Measurements from ENCODE around the gene XYLT2. TPM values are rescaled to one million over a fixed set of nuclear protein-coding genes. Genes with fewer than 3 reads are reported as not detected.
A peak's percentile ranks its signal among the peaks of the same experiment; 100 is the strongest.
"Not testable (repeated sequence)": the region's sequence is repeated elsewhere in the genome, so short reads cannot be mapped to it uniquely, and the experiment has no call there.

XYLT2 gene
- total and polyA plus RNA-seq, 4 experiments from 2014 or later = 7.7 to 41.1 (median 29.2) TPM

DNA sequence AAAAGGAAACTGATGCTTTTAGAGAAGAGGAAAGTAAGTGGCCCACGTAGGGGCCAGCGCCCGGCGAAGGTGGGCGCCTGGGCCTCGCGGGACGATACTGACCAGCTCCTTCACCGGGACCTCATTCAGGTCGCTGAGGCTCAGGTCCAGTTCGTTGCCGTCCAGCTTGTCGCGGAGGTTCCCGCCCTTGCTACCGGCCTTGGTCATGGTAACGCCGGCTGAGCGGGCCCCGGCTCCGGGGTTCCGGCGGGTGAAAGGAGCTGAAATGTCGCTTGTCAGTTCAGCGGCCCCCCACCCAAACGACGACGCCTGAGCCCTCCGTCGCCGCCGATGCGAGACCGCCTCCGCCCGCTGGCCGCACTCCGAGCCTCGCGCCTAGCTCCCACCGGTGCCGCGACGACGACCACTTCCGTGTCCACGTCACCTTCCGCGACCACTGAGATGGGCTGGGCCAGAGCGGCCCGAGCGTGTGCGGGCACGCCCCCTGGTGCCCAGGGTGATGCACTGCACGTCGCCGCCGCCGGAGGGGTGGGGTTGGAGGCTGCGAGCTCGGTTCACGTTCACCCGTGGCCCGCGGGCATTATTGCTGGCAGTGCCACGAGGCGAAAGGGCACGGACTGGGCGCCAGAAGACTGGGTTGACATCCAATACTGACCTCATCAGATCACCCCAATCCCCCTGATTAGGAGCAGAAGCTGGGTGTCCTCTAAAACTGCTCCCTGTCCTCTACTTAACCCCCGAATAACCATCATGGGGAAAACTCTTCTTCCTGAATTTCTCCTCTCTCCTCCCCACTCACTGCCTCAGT, 51.4 kb downstream of the XYLT2 start, which contains the start of gene LRRC59:
Gene LRRC59, minus strand, starts transcription at position 413 of the 808 bp plus-strand sequence. Its CDS starts 206 bp downstream, at position 207.
- no peaks in the 10 kb centered on the region for H3K9me3 ChIP-seq (ENCODE audit: control insufficient read depth in 1 of 2, low read length in 2 of 2)
- no peaks in the 10 kb centered on the region for H3K27me3 Mint-ChIP-seq
- peaks cover 30% of the 10 kb centered on the region for H3K4me1 ChIP-seq (ENCODE audit: insufficient read depth, low read length)
- no peaks in the 10 kb centered on the region for H3K27me3 ChIP-seq (ENCODE audit: insufficient read depth, low read length)
- peak; percentile 88 to 96 (median 92) for DNase-seq
- peaks cover 28% of the 10 kb centered on the region for H3K36me3 ChIP-seq (ENCODE audit: insufficient read depth, low read length)
- peak within 1 kb of the TSS; percentile 85 for H3K27ac ChIP-seq (ENCODE audit: low read depth, low read length)
- POLR2A ChIA-PET (ENCODE audit: partially characterized antibody) = interaction anchor here (0.5 to 3.4 kb wide), 19 partner anchors 9 to 729 kb away, joined by 3 to 44 read pairs (median 6); partner anchors contain the start of genes ACSF2, EME1, MRPL27 and RSAD1
- H3K27ac Mint-ChIP-seq = peak within 1 kb of the TSS; percentile 84 to 99 (median 95)
- peaks cover 24 to 33% of the 10 kb centered on the region in 2 donors for H3K36me3 Mint-ChIP-seq
- peaks cover 23 to 47% (median 30%) of the 10 kb centered on the region in 4 donors for H3K4me1 Mint-ChIP-seq
- H3K4me3 Mint-ChIP-seq = peak within 1 kb of the TSS; percentile 87 to 97 (median 92)
- intact Hi-C loops (cut with micrococcal nuclease) = loop anchor here (1.0 to 2.0 kb wide), 4 partner anchors 25 to 81 kb away; partner anchors contain the start of genes ACSF2, EME1, MRPL27 and RSAD1
- H3K9me3 Mint-ChIP-seq = peaks cover 0 to 4% (median 0%) of the 10 kb centered on the region in 8 donors
- peak within 1 kb of the TSS; percentile 75 to 82 for H3K4me3 ChIP-seq (ENCODE audit: low read length in 2 of 2)
- CTCF ChIA-PET (ENCODE audit: partially characterized antibody) = interaction anchor here (0.7 to 5.1 kb wide), 31 partner anchors 9 to 756 kb away, joined by 3 to 77 read pairs (median 7); partner anchors contain the start of genes ACSF2, EME1, MRPL27 and NME1

DNA sequence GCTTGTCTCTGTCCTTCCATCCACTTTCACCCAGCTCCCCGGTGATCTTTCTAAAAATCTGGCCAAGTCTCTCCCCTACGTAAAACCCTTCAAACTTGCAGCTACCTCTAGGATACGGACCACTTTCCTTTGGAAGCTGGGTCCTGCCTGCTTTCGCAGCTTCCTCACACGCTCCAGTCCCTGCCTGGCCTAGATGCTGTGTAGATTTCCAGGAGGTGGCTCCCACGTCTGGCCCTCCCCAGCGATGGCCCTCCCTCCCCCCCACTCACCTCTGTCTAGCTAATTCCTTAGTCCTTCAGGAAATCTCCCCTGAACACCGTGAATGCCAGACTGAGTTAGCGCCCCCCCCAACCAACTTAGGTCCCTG, 52.0 kb downstream of the XYLT2 start:
- CTCF ChIA-PET (ENCODE audit: partially characterized antibody) = interaction anchor here (0.7 to 5.1 kb wide), 29 partner anchors 9 to 755 kb away, joined by 3 to 77 read pairs (median 7); partner anchors contain the start of genes ACSF2, EME1, MRPL27 and NME1
- H3K9me3 ChIP-seq (ENCODE audit: control insufficient read depth in 1 of 2, low read length in 2 of 2) = no peaks in the 10 kb centered on the region
- H3K36me3 Mint-ChIP-seq = peaks cover 19 to 27% of the 10 kb centered on the region in 2 donors

DNA sequence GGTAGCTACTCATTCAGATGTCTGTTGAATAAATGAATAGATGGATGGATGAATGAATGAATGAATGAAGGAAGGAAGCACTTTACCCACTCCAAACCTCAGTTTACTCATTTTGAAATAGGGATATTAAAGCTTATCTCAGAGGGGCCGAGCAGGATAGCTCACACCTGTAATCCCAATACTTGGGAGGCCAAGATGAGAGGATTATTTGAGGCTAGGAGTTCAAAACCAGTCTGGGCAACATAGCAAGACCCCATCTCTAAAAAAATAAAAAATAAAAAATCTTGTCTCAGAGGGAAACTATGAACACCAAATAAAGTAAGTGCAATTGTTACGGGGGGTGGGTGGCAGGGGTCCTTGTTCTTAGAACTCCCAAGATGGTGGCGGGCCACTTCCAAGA, 52.7 kb downstream of the XYLT2 start:
- H3K27me3 Mint-ChIP-seq; H3K9me3 Mint-ChIP-seq; H3K9me3 ChIP-seq (ENCODE audit: control insufficient read depth in 1 of 2, low read length in 2 of 2); DNase-seq; intact Hi-C loops (cut with micrococcal nuclease); H3K4me3 ChIP-seq (ENCODE audit: low read length in 2 of 2); H3K27ac ChIP-seq (ENCODE audit: low read depth, low read length); H3K27me3 ChIP-seq (ENCODE audit: insufficient read depth, low read length): not testable (repeated sequence)
- peaks cover 30% of the 10 kb centered on the region for H3K4me1 ChIP-seq (ENCODE audit: insufficient read depth, low read length)
- H3K36me3 ChIP-seq (ENCODE audit: insufficient read depth, low read length) = peaks cover 14% of the 10 kb centered on the region
- CTCF ChIA-PET (ENCODE audit: partially characterized antibody) = interaction anchor here (1.4 to 5.1 kb wide), 13 partner anchors 9 to 84 kb away, joined by 3 to 77 read pairs (median 20); partner anchors contain the start of genes ACSF2, EME1, MRPL27 and RSAD1
- Mint-ChIP-seq H3K4me3 (peak overlapping the region in 2 of 8 donors; percentile 25 to 61), H3K36me3 (peaks cover 12 to 19% of the 10 kb centered on the region in 2 donors), H3K4me1 (peaks cover 21 to 40% (median 27%) of the 10 kb centered on the region in 4 donors), H3K27ac (peak overlapping the region in 1 of 7 donors; percentile 75)
- POLR2A ChIA-PET (ENCODE audit: partially characterized antibody) = interaction anchor here (0.9 to 3.4 kb wide), 4 partner anchors 25 to 468 kb away, joined by 3 to 44 read pairs (median 16); partner anchors contain the start of genes ACSF2, EME1, MRPL27 and TOB1

More for the DNA sequence above, 52.0 kb downstream of the XYLT2 start:
- Mint-ChIP-seq H3K27me3 (peaks cover 0 to under 1% of the 10 kb centered on the region in 2 donors), H3K4me1 (peaks cover 23 to 46% (median 30%) of the 10 kb centered on the region in 4 donors), H3K27ac (peak overlapping the region in 6 of 7 donors; percentile 87 to 99 (median 96)), H3K9me3 (peaks cover 0 to 4% (median 0%) of the 10 kb centered on the region in 8 donors), H3K4me3 (peak overlapping the region; percentile 87 to 97 (median 92))
- Histone ChIP-seq H3K27ac (ENCODE audit: low read depth, low read length) (no peak overlapping the region), H3K27me3 (ENCODE audit: insufficient read depth, low read length) (no peaks in the 10 kb centered on the region), H3K4me1 (ENCODE audit: insufficient read depth, low read length) (peaks cover 30% of the 10 kb centered on the region), H3K4me3 (ENCODE audit: low read length in 2 of 2) (no peak overlapping the region), H3K36me3 (ENCODE audit: insufficient read depth, low read length) (peaks cover 22% of the 10 kb centered on the region)
- DNase-seq = no peak
- POLR2A ChIA-PET (ENCODE audit: partially characterized antibody) = interaction anchor here (0.5 to 3.4 kb wide), 17 partner anchors 9 to 729 kb away, joined by 3 to 44 read pairs (median 9); partner anchors contain the start of genes ACSF2, EME1, MRPL27 and RSAD1
- intact Hi-C loops (cut with micrococcal nuclease) = loop anchor here (1.0 to 2.0 kb wide), 4 partner anchors 25 to 80 kb away; partner anchors contain the start of genes ACSF2, EME1, MRPL27 and RSAD1

DNA sequence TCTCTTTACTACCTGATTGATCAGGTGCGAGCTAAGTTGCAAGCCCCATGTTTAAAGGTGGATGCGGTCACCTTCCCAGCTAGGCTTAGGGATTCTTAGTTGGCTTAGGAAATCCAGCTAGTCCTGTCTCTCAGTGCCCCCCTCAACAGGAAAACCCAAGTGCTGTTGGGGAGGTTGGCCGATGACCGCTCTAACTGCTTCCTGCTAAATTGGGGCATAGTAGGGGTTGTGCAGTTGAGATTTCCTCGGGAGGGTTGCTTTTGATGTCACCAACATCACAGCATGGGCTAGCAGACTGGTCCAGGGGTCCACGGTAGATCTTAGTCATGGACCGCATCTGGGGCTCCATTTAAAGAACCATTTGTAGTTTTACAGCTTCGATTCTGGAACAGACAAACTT, 53.7 kb downstream of the XYLT2 start:
- H3K9me3 Mint-ChIP-seq; H3K27me3 Mint-ChIP-seq; H3K27ac ChIP-seq (ENCODE audit: low read depth, low read length); DNase-seq; H3K27me3 ChIP-seq (ENCODE audit: insufficient read depth, low read length); H3K4me3 ChIP-seq (ENCODE audit: low read length in 2 of 2); H3K9me3 ChIP-seq (ENCODE audit: control insufficient read depth in 1 of 2, low read length in 2 of 2); H3K27ac Mint-ChIP-seq; intact Hi-C loops (cut with micrococcal nuclease); H3K36me3 ChIP-seq (ENCODE audit: insufficient read depth, low read length): not testable (repeated sequence)
- Mint-ChIP-seq H3K4me1 (peaks cover 17 to 32% (median 22%) of the 10 kb centered on the region in 4 donors), H3K4me3 (peak overlapping the region in 1 of 8 donors; percentile 55), H3K36me3 (peaks cover 10 to 11% of the 10 kb centered on the region in 2 donors)
- H3K4me1 ChIP-seq (ENCODE audit: insufficient read depth, low read length) = peaks cover 30% of the 10 kb centered on the region
- ChIA-PET POLR2A (ENCODE audit: partially characterized antibody) (interaction anchor here (3.4 kb wide), 1 partner anchor 26 kb away, joined by 44 read pairs; the partner anchor contains the start of genes EME1 and MRPL27), CTCF (ENCODE audit: partially characterized antibody) (interaction anchor here (3.9 to 5.1 kb wide), 3 partner anchors 8 to 38 kb away, joined by 25 to 77 read pairs (median 54); no protein-coding TSS in a partner anchor)

DNA sequence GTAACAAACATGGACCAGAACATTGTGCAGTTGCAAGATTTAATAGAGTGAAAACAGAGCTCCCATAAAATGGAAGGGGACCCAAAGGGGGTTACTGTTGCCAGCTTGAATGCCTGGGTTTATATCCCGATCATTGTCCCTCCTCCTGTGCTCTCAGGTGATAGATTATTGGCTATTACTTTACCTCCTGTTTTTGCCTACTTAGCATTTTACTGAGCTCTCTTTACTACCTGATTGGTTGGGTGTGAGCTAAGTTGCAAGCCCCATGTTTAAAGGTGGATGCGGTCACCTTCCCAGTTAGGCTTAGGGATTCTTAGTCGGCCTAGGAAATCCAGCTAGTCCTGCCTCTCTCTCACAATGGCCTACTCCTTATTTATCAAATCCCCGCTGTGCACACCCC, 59.4 kb downstream of the XYLT2 start:
- intact Hi-C loops (cut with micrococcal nuclease); H3K27ac ChIP-seq (ENCODE audit: low read depth, low read length); H3K36me3 Mint-ChIP-seq; H3K4me1 Mint-ChIP-seq; H3K36me3 ChIP-seq (ENCODE audit: insufficient read depth, low read length); H3K4me1 ChIP-seq (ENCODE audit: insufficient read depth, low read length); H3K9me3 ChIP-seq (ENCODE audit: control insufficient read depth in 1 of 2, low read length in 2 of 2); DNase-seq; H3K9me3 Mint-ChIP-seq; H3K4me3 ChIP-seq (ENCODE audit: low read length in 2 of 2); H3K27me3 ChIP-seq (ENCODE audit: insufficient read depth, low read length); H3K27ac Mint-ChIP-seq; H3K4me3 Mint-ChIP-seq: not testable (repeated sequence)
- POLR2A ChIA-PET (ENCODE audit: partially characterized antibody) = interaction anchor here (0.6 kb wide), 1 partner anchor 20 kb away, joined by 3 read pairs; no protein-coding TSS in a partner anchor
- CTCF ChIA-PET (ENCODE audit: partially characterized antibody) = interaction anchor here (0.8 to 4.5 kb wide), 3 partner anchors 8 to 24 kb away, joined by 3 to 25 read pairs (median 3); partner anchors contain the start of gene LRRC59
- peaks cover 9 to 15% of the 10 kb centered on the region in 2 donors for H3K27me3 Mint-ChIP-seq

DNA sequence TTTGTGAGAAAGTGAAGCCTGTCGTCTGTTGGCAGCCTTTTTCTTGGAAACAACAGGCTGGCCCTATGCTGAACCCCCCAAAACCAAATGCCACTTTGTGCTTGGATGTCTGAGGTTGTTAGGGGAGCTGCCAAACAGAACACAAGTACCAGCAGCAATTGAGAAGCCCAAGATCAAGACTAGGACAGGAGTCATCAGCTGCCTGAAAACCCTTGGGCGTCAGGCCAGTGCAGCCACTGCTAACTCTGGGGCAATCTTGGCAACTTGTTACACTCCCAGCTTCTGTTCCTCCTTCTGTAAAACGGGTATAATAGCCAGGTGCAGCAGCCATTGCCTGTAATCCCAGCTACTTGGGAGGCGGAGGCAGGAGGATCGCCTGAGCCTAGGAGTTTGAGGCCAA, 60.7 kb downstream of the XYLT2 start:
- DNase-seq = no peak
- intact Hi-C loops (cut with micrococcal nuclease) = no loop called here
- Mint-ChIP-seq H3K27ac (no peak overlapping the region), H3K4me1 (no peaks in the 10 kb centered on the region), H3K27me3 (peaks cover 9 to 15% of the 10 kb centered on the region in 2 donors), H3K4me3 (no peak overlapping the region), H3K9me3 (no peaks in the 10 kb centered on the region), H3K36me3 (peaks cover 0 to 3% of the 10 kb centered on the region in 2 donors)
- Histone ChIP-seq H3K4me1 (ENCODE audit: insufficient read depth, low read length) (no peaks in the 10 kb centered on the region), H3K9me3 (ENCODE audit: control insufficient read depth in 1 of 2, low read length in 2 of 2) (no peaks in the 10 kb centered on the region), H3K36me3 (ENCODE audit: insufficient read depth, low read length) (no peaks in the 10 kb centered on the region), H3K4me3 (ENCODE audit: low read length in 2 of 2) (no peak overlapping the region), H3K27ac (ENCODE audit: low read depth, low read length) (no peak overlapping the region), H3K27me3 (ENCODE audit: insufficient read depth, low read length) (no peaks in the 10 kb centered on the region)
- ChIA-PET POLR2A (ENCODE audit: partially characterized antibody) (interaction anchor here (1.5 kb wide), 1 partner anchor 9 kb away, joined by 4 read pairs; the partner anchor contains the start of gene LRRC59), CTCF (ENCODE audit: partially characterized antibody) (interaction anchor here (4.5 kb wide), 1 partner anchor 9 kb away, joined by 25 read pairs; the partner anchor contains the start of gene LRRC59)

Measured in CD4-positive, alpha-beta memory T cell (primary cell).